GM21447 (cell line): ENCODE results near the gene PTPRCAP.
A peak's percentile ranks its signal among the peaks of the same experiment; 100 is the strongest.
"Not testable (repeated sequence)": the region's sequence is repeated elsewhere in the genome, so short reads cannot be mapped to it uniquely, and the experiment has no call there.

Experiments used
- ATAC-seq: cut with Tn5 transposase; IDR thresholded peaks from one replicate; pipeline ENCODE4 v1.9.1; 2021; ENCODE audit not compliant: unreplicated experiment

Gene PTPRCAP

DNA sequence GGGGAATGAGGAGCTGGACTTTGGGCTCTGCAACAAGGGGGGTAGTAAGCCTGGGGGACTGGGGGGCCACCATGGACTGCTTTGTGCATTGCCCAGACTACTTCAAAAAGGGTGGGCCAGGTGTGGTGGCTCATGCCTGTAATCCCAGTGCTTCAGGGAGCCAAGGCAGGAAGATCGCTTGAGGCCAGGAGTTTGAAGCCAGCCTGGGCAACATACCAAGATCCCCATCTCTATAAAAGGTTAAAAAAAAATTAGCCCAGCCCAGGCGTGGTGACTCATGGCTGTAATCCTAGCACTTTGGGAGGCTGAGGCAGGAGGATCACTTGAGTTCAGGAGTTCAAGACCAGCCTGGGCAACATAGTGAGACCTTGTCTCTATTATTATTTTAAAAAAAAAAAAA is 28.0 kb upstream of the PTPRCAP start:
- not testable (repeated sequence) for ATAC-seq

GRCh38 chr11:67465189-67465510 is 27.7 kb upstream of the PTPRCAP start:
- ATAC-seq: no peak

GRCh38 chr11:67464411-67465188 is 27.1 kb upstream of the PTPRCAP start:
- peak; percentile 50 for ATAC-seq

DNA sequence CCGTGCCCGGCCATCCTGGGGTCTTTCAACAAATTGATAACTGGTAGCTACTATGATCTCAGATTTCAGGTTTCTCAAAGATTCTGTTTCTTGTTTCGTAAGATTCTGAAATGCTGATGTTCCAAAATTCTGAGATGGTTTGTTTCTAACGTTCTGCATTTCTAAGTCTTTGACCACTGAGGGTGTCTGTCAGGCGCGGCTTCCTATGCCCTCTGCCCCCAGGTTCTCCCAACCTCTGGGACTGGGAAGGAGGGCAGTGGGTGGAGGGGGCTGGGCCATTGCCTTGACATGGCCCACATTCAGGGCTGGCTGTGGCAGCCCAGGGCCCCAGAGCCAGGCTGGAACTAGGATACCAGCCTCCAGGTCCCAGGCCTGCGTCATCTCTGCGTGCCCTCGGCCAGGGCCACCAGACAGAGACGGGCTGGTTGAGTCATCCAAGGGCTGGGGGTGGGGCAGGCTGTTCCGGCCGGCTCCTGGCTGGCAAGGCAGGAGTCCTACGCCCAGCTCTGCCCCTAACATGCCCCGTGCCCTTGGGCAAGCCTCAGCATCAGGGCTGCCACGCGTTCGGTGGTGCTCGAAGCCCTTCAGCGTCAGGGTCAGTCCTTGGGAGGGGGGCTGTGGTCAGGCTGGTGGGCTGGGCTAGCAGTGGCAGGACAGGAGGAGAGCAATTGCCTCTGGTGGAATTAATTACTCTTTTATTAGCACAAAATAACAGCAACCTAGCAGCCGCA is 26.4 kb upstream of the PTPRCAP start:
- ATAC-seq: no peak

- no peak for ATAC-seq
Measured at GRCh38 chr11:67463186-67463585, 25.7 kb upstream of the PTPRCAP start.

DNA sequence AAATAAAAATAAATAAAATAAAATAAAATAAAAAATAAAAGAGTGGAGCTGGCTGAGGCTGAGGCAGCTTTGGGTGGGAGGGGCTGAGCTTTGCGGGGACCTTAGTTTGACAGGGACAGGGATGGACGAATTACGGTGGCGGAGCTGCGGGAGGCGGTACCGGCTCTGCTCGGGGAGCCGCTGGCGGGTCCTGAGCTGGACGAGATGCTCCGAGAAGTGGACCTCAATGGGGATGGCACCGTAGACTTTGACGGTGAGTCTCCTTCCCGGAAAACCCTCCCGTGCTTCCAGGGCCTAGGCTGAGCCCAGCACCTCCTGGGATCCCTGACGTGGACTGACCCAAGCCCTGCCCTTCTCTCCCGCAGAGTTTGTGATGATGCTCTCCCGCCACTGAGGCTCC is 20.8 kb upstream of the PTPRCAP start:
- no peak for ATAC-seq

DNA sequence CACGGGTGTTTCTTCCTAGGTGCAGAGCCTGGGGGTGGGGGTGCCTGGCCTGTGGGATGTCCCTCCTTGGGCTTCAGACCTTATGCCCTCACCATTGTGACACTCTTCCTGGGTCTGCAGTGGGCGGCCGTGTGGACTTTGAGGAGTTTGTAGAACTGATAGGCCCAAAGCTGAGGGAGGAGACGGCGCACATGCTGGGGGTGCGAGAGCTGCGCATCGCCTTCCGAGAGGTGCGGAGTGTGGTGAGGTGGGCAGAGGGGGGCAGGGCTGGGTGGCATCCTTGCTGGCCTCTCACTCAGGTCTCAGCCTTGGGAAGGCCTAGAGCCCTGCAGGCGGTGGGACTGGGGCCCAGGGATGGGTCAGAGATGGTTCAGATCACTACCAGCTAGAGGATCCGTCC is 20.0 kb upstream of the PTPRCAP start:
- ATAC-seq: no peak

- no peak for ATAC-seq
Measured at GRCh38 chr11:67456068-67456705, 18.7 kb upstream of the PTPRCAP start.

- no peak for ATAC-seq
Measured at GRCh38 chr11:67455054-67455453, 17.6 kb upstream of the PTPRCAP start, which contains the start of gene CABP4. TSS of gene CABP4 (plus strand) at chr11:67455354. CDS start at chr11:67455424, 70 bp downstream.

DNA sequence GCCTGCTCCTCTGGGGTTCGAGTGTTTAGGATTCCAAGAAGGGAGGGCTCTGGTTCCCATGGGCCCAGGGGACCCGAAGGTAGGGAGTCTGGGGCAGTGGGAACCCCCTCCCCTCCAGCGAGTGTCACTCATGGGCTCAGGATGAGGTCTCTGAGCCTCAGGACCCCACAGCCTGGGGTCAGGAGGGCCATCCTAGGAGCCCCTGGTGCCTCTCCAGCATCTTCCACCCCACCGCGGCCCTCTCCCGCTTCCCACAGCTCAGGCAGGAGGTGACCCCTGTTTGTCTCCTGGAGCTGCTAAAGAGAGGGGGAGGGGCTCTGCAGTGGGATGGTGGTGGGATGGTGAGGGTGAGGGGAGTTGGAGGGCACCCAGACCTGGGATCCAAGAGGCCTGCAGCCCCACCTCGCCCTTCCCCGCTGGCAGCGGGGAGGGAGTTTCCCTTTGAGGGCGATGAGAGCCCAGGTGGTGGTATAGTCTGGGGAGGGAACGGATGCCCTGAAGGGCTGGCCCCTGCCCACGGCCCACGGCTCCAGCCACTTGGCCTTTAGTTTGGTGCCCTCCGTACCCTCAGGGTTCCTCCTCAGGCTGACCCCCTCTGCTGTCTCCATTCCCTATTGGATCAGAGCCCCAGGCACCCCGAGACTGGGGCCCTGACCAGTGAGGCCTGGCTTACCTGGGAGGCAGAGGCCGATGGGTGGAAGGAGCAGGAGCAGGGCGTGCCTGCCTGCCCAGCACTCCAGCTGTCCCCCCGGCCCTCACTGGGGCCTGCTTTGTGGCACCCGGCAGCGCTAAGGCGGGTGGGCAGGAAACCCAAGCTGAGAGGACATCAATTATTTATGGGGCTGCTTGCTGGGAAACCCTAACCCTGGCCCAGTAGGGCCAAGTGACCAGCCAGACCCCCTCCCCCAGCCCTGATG is 16.6 kb upstream of the PTPRCAP start:
- ATAC-seq: no peak

- ATAC-seq: no peak
Measured at GRCh38 chr11:67452141-67452952, 14.9 kb upstream of the PTPRCAP start, which contains the start of gene GPR152. TSS of gene GPR152 (minus strand) at chr11:67452729. CDS start at chr11:67452724, 5 bp downstream.

- no peak for ATAC-seq
Measured at GRCh38 chr11:67451658-67451976, 14.1 kb upstream of the PTPRCAP start.

GRCh38 chr11:67450796-67451657 is 13.5 kb upstream of the PTPRCAP start:
- ATAC-seq: no peak

DNA sequence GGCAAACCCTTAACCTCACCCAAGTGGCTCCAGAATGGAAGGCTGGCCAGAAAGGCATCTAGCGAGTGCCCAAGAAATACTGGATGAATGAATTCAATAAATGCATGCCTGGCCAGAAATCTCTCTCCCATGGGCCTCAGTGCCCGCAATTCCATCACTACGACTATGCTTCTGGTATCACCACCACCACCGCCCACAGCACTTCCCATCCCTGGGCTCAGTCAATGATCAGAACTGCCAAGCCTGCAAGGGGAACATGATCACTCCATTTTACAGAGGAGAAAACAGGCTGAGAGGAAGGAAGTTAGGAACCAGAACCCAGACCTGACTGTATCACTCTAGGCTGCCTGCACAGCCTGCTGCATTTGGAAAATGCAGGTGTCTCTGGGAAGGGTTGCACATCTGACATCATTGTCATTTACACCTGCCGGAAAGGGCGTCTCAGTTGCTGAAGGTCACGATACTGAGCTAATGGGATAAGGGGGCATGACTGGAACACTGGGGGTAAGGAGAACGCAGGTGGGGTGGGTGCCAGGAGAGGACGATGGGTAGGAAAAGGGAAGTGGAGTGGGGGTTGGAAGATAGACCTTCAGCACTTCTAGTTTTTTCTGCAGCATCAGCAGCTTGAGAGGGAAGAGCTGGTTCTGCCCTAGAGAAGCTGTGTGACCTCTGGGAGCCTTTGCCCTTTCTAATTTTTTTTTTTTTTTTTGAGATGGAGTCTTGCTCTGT is 11.8 kb upstream of the PTPRCAP start:
- no peak for ATAC-seq

DNA sequence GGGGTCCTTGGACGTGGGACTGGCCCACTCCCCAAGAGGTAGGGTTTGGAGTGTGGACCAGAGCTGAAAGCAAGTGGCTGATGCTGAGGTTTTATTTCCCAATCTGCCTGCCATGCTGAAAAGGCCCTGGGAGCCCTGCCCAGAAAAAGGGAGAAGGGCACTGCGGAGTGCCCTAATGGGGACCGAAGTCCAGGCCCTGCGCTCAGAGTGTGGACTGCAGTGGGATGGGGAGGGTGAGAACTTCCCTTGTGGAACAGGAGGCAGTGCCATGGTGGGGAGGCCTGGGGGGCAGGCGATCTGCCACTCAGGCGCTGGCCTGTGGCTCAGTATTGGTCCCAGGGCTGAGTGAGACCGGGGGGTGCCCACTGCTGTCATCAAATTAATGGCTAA is 10.7 kb upstream of the PTPRCAP start:
- ATAC-seq: no peak

- no peak for ATAC-seq
Measured at GRCh38 chr11:67445515-67445914, 8.0 kb upstream of the PTPRCAP start.

- no peak for ATAC-seq
Measured at GRCh38 chr11:67442504-67443404, 5.3 kb upstream of the PTPRCAP start.
